Caco-2 (cell line): ENCODE data around the gene IMMP2L. TPM values are rescaled to one million over a fixed set of nuclear protein-coding genes. Genes with fewer than 3 reads are reported as not detected.

Experiments
- BruUV-seq: library from RNA; stranded (reverse); fragments of 400-500 nt; replicated peaks from 2 replicates; lab custom pipeline; 2021; lab: Mats Ljungman, UMichigan
- CTCF ChIA-PET: fragments of 300-600 bp; sonication (Branson Sonifier 250); formaldehyde crosslinking; loops from one replicate; lab custom pipeline; 2022; ENCODE audit warnings: antibody characterized with exemption; lab: Charles Lee
- POLR2A ChIA-PET: fragments of 300-600 bp; sonication (Branson Sonifier 250); formaldehyde crosslinking; loops from one replicate; lab custom pipeline; 2022; ENCODE audit warnings: antibody characterized with exemption; lab: Charles Lee
- DNase-seq, 2 experiments: peaks; one replicate each; pipeline versions ENCODE4 v3.0.0 to v3.0.0-alpha.2; 2020 to 2022
- H3K27me3 ChIP-seq: replicated peaks from 2 replicates; pipeline ENCODE4 v1.6.0; 2011; ENCODE audit warnings: low read length; ENCODE audit not compliant: control insufficient read depth, insufficient read depth
- H3K36me3 ChIP-seq: 2 replicates; pipeline ENCODE4 v1.5.1; 2011; ENCODE audit warnings: low read length; ENCODE audit not compliant: control insufficient read depth, insufficient read depth
- H3K4me1 ChIP-seq: fragments of 250-450 bp; sonication (Bioruptor Pico); 2 replicates; pipeline ENCODE4 v1.5.1; 2020; ENCODE audit warnings: mild to moderate bottlenecking
- H3K4me3 ChIP-seq: 2 replicates; pipeline ENCODE4 v1.5.1; 2011; ENCODE audit warnings: low read depth, mild to moderate bottlenecking, control low read depth, low read length
- H3K9me3 ChIP-seq: fragments of 250-450 bp; sonication (Bioruptor Pico); 2 replicates; pipeline ENCODE4 v1.5.1; 2020; ENCODE audit warnings: mild to moderate bottlenecking, moderate library complexity
- H3K27ac Mint-ChIP-seq: one replicate; pipeline ENCODE4 v1.8.0; 2022; ENCODE audit warnings: mixed read lengths; ENCODE audit not compliant: unreplicated experiment
- H3K27me3 Mint-ChIP-seq: one replicate; pipeline ENCODE4 v1.8.0; 2022; ENCODE audit warnings: mixed read lengths; ENCODE audit not compliant: insufficient read depth, unreplicated experiment
- H3K36me3 Mint-ChIP-seq: one replicate; pipeline ENCODE4 v1.8.0; 2022; ENCODE audit warnings: mild to moderate bottlenecking, mixed read lengths; ENCODE audit not compliant: insufficient read depth, unreplicated experiment
- H3K4me1 Mint-ChIP-seq: one replicate; pipeline ENCODE4 v1.8.0; 2022; ENCODE audit warnings: low read depth, mixed read lengths; ENCODE audit not compliant: unreplicated experiment
- H3K4me3 Mint-ChIP-seq: one replicate; pipeline ENCODE4 v1.8.0; 2022; ENCODE audit warnings: mild to moderate bottlenecking, moderate library complexity, mixed read lengths; ENCODE audit not compliant: unreplicated experiment
- H3K9me3 Mint-ChIP-seq: one replicate; pipeline ENCODE4 v1.8.0; 2022; ENCODE audit warnings: mixed read lengths; ENCODE audit not compliant: unreplicated experiment
- CTCF ChIP-seq, 2 experiments: fragments of 200-600 bp in 1 of 2; IDR thresholded peaks; 1 replicate in 1 of 2; 2 replicates in 1 of 2; pipeline versions ENCODE4 v1.5.1 to v1.8.0; 2011 to 2022; ENCODE audit warnings: antibody characterized with exemption in 1 of 2, control low read depth in 1 of 2, inconsistent platforms in 1 of 2, low read depth in 1 of 2, low read length in 1 of 2, mild to moderate bottlenecking in 1 of 2, moderate library complexity in 1 of 2; ENCODE audit not compliant: insufficient read depth in 1 of 2, severe bottlenecking in 1 of 2, unreplicated experiment in 1 of 2
- intact Hi-C: fragments of 100-400 bp; cut with micrococcal nuclease; formaldehyde crosslinking; loops from one replicate; pipeline ENCODE4 v1.10.0; 2022; ENCODE audit not compliant: unreplicated experiment
- total RNA-seq: library from RNA; stranded (reverse); gene quantifications from 2 replicates; pipeline ENCODE4 v1.2.3, GENCODE V29; 2022

IMMP2L gene
- total RNA-seq, 1 experiment from 2014 or later = 9.5 TPM

GRCh38 chr7:110693344-110693743 is 868.9 kb downstream of the IMMP2L start:
- no peaks in the 10 kb centered on the region for H3K9me3 Mint-ChIP-seq
- Histone ChIP-seq H3K36me3 (no peaks in the 10 kb centered on the region), H3K27me3 (no peaks in the 10 kb centered on the region), H3K4me3 (no peak overlapping the region), H3K4me1 (no peaks in the 10 kb centered on the region), H3K9me3 (no peaks in the 10 kb centered on the region; the same call in 1 of the 2 replicates)
- no peak overlapping the region for H3K4me3 Mint-ChIP-seq
- CTCF ChIA-PET = no interaction called here
- no peaks in the 10 kb centered on the region for H3K27me3 Mint-ChIP-seq
- H3K4me1 Mint-ChIP-seq = peaks cover 7% of the 10 kb centered on the region
- no peak overlapping the region for H3K27ac Mint-ChIP-seq
- no peak for DNase-seq
- no peak for TF ChIP-seq CTCF (IDR thresholded peaks at IDR 0.05; ENCODE audit: insufficient read depth in 1 of 2, low read depth in 1 of 2, low read length in 1 of 2, severe bottlenecking in 1 of 2, unreplicated experiment in 1 of 2)
- no peaks in the 10 kb centered on the region for H3K36me3 Mint-ChIP-seq
- intact Hi-C loops = loop anchor here (1.0 kb wide), 1 partner anchor 16 kb away; no protein-coding TSS in a partner anchor
- BruUV-seq = no TSS peak
- POLR2A ChIA-PET = no interaction called here

GRCh38 chr7:110688908-110689307 is 873.4 kb downstream of the IMMP2L start:
- CTCF ChIA-PET = no interaction called here

GRCh38 chr7:110685899-110686298 is 876.4 kb downstream of the IMMP2L start:
- Histone ChIP-seq H3K27me3 (no peaks in the 10 kb centered on the region), H3K4me3 (no peak overlapping the region), H3K36me3 (no peaks in the 10 kb centered on the region), H3K9me3 (no peaks in the 10 kb centered on the region; the same call in 1 of the 2 replicates), H3K4me1 (no peaks in the 10 kb centered on the region)
- ChIA-PET POLR2A (no interaction called here), CTCF (no interaction called here)
- H3K27me3 Mint-ChIP-seq = no peaks in the 10 kb centered on the region
- no peak overlapping the region for H3K27ac Mint-ChIP-seq
- intact Hi-C loops = no loop called here
- DNase-seq = no peak
- BruUV-seq = no TSS peak
- H3K36me3 Mint-ChIP-seq = no peaks in the 10 kb centered on the region
- no peak overlapping the region for H3K4me3 Mint-ChIP-seq
- H3K9me3 Mint-ChIP-seq = no peaks in the 10 kb centered on the region
- H3K4me1 Mint-ChIP-seq = peaks cover 6% of the 10 kb centered on the region
- TF ChIP-seq CTCF (IDR thresholded peaks at IDR 0.05; ENCODE audit: insufficient read depth in 1 of 2, low read depth in 1 of 2, low read length in 1 of 2, severe bottlenecking in 1 of 2, unreplicated experiment in 1 of 2) = no peak

More at GRCh38 chr7:110688908-110689307, 873.4 kb downstream of the IMMP2L start:
- Histone ChIP-seq H3K36me3 (no peaks in the 10 kb centered on the region), H3K4me1 (no peaks in the 10 kb centered on the region), H3K27me3 (no peaks in the 10 kb centered on the region), H3K4me3 (no peak overlapping the region), H3K9me3 (no peaks in the 10 kb centered on the region; the same call in 1 of the 2 replicates)
- no TSS peak for BruUV-seq
- H3K27me3 Mint-ChIP-seq = no peaks in the 10 kb centered on the region
- no peaks in the 10 kb centered on the region for H3K9me3 Mint-ChIP-seq
- no peak overlapping the region for H3K4me3 Mint-ChIP-seq
- no peaks in the 10 kb centered on the region for H3K36me3 Mint-ChIP-seq
- POLR2A ChIA-PET = no interaction called here
- no peaks in the 10 kb centered on the region for H3K4me1 Mint-ChIP-seq
- no peak for DNase-seq
- no peak overlapping the region for H3K27ac Mint-ChIP-seq
- intact Hi-C loops = no loop called here
- TF ChIP-seq CTCF (IDR thresholded peaks at IDR 0.05; ENCODE audit: insufficient read depth in 1 of 2, low read depth in 1 of 2, low read length in 1 of 2, severe bottlenecking in 1 of 2, unreplicated experiment in 1 of 2) = no peak
